Measurements from ENCODE around the gene USO1. TPM values are rescaled to one million over a fixed set of nuclear protein-coding genes. Genes with fewer than 3 reads are reported as not detected.
A peak's percentile ranks its signal among the peaks of the same experiment; 100 is the strongest.

USO1 gene
- polyA plus RNA-seq, 3 donors, result 76.8 to 86.5 (median 84.7) TPM

- DNase-seq (ENCODE audit: extremely low read depth in 1 of 11, low read depth in 9 of 11, low spot score in 4 of 11), result no peak
Measured at GRCh38 chr4:75820676-75821075, 96.3 kb downstream of the USO1 start.

- DNase-seq (ENCODE audit: extremely low read depth in 1 of 11, low read depth in 9 of 11, low spot score in 4 of 11), result no peak
Measured at GRCh38 chr4:75821216-75821615, 96.8 kb downstream of the USO1 start.

GRCh38 chr4:75821966-75822365, 97.6 kb downstream of the USO1 start:
- no peak for DNase-seq (ENCODE audit: extremely low read depth in 1 of 11, low read depth in 9 of 11, low spot score in 4 of 11)

GRCh38 chr4:75822416-75822815, 98.0 kb downstream of the USO1 start:
- no peak for DNase-seq (ENCODE audit: extremely low read depth in 1 of 11, low read depth in 9 of 11, low spot score in 4 of 11)

GRCh38 chr4:75823812-75824211, 99.4 kb downstream of the USO1 start:
- DNase-seq (ENCODE audit: extremely low read depth in 1 of 11, low read depth in 9 of 11, low spot score in 4 of 11), result no peak

- DNase-seq (ENCODE audit: extremely low read depth in 1 of 11, low read depth in 9 of 11, low spot score in 4 of 11), result no peak
Measured at GRCh38 chr4:75830906-75831305, 106.5 kb downstream of the USO1 start.

GRCh38 chr4:75831856-75832405, 107.6 kb downstream of the USO1 start:
- DNase-seq (ENCODE audit: extremely low read depth in 1 of 11, low read depth in 9 of 11, low spot score in 4 of 11), result no peak

GRCh38 chr4:75834095-75834771, 109.9 kb downstream of the USO1 start:
- no peak for DNase-seq (ENCODE audit: extremely low read depth in 1 of 11, low read depth in 9 of 11, low spot score in 4 of 11)

GRCh38 chr4:75834772-75835154, 110.4 kb downstream of the USO1 start:
- no peak for DNase-seq (ENCODE audit: extremely low read depth in 1 of 11, low read depth in 9 of 11, low spot score in 4 of 11)

- DNase-seq (ENCODE audit: extremely low read depth in 1 of 11, low read depth in 9 of 11, low spot score in 4 of 11), result no peak
Measured at GRCh38 chr4:75841641-75842520, 117.5 kb downstream of the USO1 start.

GRCh38 chr4:75843596-75843995, 119.2 kb downstream of the USO1 start:
- DNase-seq (ENCODE audit: extremely low read depth in 1 of 11, low read depth in 9 of 11, low spot score in 4 of 11), result no peak

GRCh38 chr4:75844151-75844662, 119.8 kb downstream of the USO1 start:
- DNase-seq (ENCODE audit: extremely low read depth in 1 of 11, low read depth in 9 of 11, low spot score in 4 of 11), result no peak

GRCh38 chr4:75845992-75846391, 121.6 kb downstream of the USO1 start:
- no peak for DNase-seq (ENCODE audit: extremely low read depth in 1 of 11, low read depth in 9 of 11, low spot score in 4 of 11)

- peak; percentile 25 to 82 (median 67) for DNase-seq (ENCODE audit: extremely low read depth in 1 of 11, low read depth in 9 of 11, low spot score in 4 of 11)
Measured at GRCh38 chr4:75848171-75848760, 123.9 kb downstream of the USO1 start.

GRCh38 chr4:75848891-75849290, 124.5 kb downstream of the USO1 start:
- DNase-seq (ENCODE audit: extremely low read depth in 1 of 11, low read depth in 9 of 11, low spot score in 4 of 11), result no peak

- no peak for DNase-seq (ENCODE audit: extremely low read depth in 1 of 11, low read depth in 9 of 11, low spot score in 4 of 11)
Measured at GRCh38 chr4:75849461-75849860, 125.1 kb downstream of the USO1 start.

GRCh38 chr4:75858721-75859120, 134.3 kb downstream of the USO1 start:
- DNase-seq (ENCODE audit: extremely low read depth in 1 of 11, low read depth in 9 of 11, low spot score in 4 of 11), result no peak

- DNase-seq (ENCODE audit: extremely low read depth in 1 of 11, low read depth in 9 of 11, low spot score in 4 of 11), result no peak
Measured at GRCh38 chr4:75860606-75861005, 136.2 kb downstream of the USO1 start.

Measured in renal cortex interstitium (tissue), 11 donors.